Fibroblast of pulmonary artery (primary cell): ENCODE measurements around the gene CEP112.

Experiments used
- DNase-seq: peaks from one replicate; pipeline ENCODE4 v3.0.0-alpha.2; 2010; ENCODE audit warnings: low read depth
- H3K4me3 ChIP-seq: replicated peaks from 2 replicates; pipeline ENCODE4 v1.5.1; 2011; ENCODE audit warnings: low read depth, mild to moderate bottlenecking, control low read depth, low read length, moderate library complexity
- TF ChIP-seq, protein P1 (sequence below): IDR thresholded peaks from 2 replicates; pipeline ENCODE4 v1.5.1; 2011; ENCODE audit warnings: mild to moderate bottlenecking, control low read depth, low read length, inconsistent platforms; ENCODE audit errors: missing control alignments

CEP112 gene

DNA sequence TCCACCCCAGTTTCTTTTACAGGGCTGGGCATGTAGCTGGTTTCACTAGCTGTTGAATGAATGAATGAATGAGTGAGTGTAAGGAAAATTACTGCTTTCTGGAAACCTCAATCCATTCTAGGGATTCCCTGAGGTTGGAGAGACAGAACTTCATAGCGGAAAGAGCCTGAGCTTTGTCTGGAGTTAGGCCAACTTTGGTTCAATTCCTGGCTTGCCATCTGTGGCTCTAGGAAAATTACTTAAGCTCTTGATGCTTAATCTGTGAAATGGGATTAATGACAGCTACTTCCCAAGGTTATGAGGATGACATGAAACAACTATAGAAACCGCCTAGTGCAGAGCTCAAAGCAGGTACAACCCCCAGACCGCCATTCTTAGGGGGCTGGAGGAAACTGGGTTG, 554.1 kb downstream of the CEP112 start:
- DNase-seq = no peak
- TF ChIP-seq, protein P1, sequence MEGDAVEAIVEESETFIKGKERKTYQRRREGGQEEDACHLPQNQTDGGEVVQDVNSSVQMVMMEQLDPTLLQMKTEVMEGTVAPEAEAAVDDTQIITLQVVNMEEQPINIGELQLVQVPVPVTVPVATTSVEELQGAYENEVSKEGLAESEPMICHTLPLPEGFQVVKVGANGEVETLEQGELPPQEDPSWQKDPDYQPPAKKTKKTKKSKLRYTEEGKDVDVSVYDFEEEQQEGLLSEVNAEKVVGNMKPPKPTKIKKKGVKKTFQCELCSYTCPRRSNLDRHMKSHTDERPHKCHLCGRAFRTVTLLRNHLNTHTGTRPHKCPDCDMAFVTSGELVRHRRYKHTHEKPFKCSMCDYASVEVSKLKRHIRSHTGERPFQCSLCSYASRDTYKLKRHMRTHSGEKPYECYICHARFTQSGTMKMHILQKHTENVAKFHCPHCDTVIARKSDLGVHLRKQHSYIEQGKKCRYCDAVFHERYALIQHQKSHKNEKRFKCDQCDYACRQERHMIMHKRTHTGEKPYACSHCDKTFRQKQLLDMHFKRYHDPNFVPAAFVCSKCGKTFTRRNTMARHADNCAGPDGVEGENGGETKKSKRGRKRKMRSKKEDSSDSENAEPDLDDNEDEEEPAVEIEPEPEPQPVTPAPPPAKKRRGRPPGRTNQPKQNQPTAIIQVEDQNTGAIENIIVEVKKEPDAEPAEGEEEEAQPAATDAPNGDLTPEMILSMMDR = no peak
- no peak overlapping the region for H3K4me3 ChIP-seq

DNA sequence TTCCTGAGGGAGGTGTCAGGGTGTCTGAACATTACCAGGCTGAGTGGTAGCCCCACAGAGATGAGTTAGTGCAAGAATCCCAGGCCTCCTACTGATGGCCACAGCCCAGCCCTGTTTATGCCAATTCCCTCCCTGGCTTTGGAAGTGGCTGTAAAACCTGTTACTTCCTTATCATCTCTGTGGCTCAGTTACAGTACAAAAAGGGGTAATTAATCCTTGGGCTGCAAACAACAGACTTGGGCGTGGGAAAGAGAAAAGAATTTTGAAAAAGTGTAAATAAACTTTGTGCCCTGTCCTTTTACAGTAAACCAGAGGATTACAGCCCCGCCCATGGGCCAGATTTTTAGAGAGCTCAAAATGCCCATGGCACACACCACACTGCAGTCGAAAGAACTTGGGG, 557.4 kb downstream of the CEP112 start:
- DNase-seq = no peak
- no peak overlapping the region for H3K4me3 ChIP-seq
- TF ChIP-seq, protein P1 = no peak

DNA sequence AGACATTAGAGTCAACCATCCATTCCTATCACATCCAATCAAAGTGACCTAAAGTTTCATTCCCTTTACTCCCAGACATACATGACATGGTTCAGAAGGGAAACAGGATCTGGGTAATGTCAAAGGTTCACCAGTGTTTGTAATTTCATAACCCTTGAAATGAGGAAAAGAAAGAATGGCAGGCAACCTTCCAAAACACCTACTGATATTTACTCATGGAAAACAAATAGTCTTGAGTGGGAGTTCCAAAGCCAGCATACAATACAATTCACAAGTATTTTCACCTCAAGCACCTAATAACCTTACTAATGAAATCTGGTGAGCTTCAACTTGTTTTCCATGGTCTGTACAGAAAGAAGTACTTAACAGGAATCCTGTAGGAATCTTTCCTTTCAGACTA, 557.9 kb downstream of the CEP112 start:
- TF ChIP-seq, protein P1 = no peak
- no peak overlapping the region for H3K4me3 ChIP-seq
- peak; percentile 45 for DNase-seq

DNA sequence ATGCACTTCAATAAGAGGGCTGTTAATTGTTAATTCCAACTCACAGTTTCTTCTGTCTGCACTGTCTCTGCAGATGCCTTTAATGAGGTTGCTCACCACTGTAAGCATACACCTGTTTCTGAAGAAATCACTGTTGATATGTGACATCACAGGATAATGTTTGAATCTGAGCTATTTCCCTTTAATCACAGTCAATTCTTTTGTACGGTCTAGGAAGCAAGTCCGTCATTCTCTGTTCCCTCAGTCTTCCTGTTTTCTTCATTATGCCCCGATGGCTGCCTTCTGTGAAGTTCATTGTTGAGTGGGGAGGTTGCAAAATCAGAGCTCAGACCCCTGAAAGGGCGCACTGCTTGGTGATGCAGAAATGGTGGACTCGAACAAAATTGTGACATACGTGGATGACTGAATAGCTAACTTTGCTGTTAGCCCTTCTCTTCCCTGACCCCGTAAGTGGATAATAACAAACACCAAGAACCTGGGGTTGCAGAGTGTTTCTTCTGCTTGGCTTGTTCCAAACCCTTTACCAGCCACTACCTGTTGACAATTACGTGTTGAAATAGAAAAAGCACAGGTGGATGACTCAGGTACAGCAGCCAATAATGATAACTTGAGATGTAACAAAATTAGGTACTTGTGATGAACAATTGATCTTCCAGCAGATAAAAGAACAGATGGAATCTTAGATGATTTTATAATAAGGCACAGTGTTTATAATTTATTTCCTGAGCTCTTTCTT, 558.6 kb downstream of the CEP112 start:
- no peak for DNase-seq
- TF ChIP-seq, protein P1 = no peak
- no peak overlapping the region for H3K4me3 ChIP-seq

DNA sequence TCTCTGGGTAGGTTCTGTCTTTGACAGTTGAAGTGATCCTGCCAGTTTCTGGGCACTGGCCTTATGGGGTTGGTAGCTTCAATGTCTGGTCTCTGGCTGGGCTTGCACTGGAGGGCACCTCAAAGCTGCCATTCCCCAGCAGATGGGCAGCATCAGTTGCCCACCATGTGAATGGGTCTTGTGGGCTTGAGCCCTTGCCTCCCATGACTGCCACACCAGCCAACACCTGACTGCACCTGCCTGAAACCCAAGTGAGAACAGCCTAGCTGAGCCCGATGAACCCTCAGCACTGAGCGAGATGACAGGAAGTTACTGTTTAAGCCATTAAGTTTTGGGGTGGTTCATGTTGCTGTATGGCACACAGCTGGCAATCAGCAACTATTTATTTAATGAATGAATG, 561.4 kb downstream of the CEP112 start:
- no peak overlapping the region for H3K4me3 ChIP-seq
- DNase-seq = no peak
- TF ChIP-seq, protein P1 = no peak

DNA sequence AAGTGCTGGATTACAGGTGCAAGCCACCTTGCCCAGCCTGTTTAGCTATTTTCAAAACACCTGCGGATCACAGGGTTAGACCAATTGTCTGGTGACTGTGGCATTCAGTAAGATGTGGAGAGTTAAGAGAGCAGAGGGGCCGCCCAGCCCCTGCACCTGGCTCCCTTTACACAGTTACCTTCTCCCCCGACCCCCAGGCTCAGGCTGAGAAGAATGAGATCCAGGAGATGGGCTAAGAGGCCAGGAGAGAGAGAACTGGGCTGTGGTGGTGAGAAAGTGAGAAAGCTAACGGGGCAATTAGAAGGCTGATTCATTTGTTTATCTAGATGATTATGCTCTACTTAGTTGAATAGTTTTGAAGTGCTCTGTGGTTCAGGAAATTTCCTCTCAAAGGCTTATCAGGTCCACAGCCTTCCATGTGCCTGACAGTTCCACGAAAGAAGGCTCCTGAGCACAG, 562.7 kb downstream of the CEP112 start:
- TF ChIP-seq, protein P1 = no peak
- no peak overlapping the region for H3K4me3 ChIP-seq
- no peak for DNase-seq

DNA sequence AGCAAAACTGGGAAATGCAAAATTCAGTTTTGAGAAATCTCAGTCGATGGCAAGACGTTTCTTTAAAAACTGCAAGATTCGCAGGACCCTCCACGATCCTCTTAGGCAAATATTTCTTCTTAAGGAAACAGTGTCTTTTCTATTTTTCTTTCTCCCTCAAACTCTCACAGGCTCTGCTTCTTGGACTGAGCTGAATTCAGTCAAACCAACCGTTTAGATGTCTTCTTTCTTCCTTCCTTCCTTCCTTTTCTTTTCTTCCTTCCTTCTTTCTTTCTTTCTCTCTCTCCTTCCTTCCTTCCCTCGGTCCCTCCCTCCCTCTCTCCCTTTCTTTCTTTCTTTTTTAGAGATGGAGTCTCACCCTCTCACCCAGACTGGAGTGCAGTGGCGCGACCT, 563.3 kb downstream of the CEP112 start:
- DNase-seq = no peak
- no peak overlapping the region for H3K4me3 ChIP-seq
- TF ChIP-seq, protein P1 = no peak
